Endothelial cell (in vitro differentiated cells): Measurements from ENCODE around the gene BRCA1. TPM values are rescaled to one million over a fixed set of nuclear protein-coding genes. Genes with fewer than 3 reads are reported as not detected.
"Not testable (repeated sequence)": the region's sequence is repeated elsewhere in the genome, so short reads cannot be mapped to it uniquely, and the experiment has no call there.

Experiments used
- DNase-seq: peaks from one replicate; pipeline ENCODE4 v3.0.0; 2021; ENCODE audit warnings: low spot score
- H3K27ac Mint-ChIP-seq: one replicate; pipeline ENCODE4 v1.8.0; 2021; ENCODE audit warnings: mixed read lengths, inconsistent platforms; ENCODE audit not compliant: unreplicated experiment
- H3K27me3 Mint-ChIP-seq: one replicate; pipeline ENCODE4 v1.8.0; 2021; ENCODE audit warnings: mild to moderate bottlenecking, moderate library complexity, mixed read lengths, inconsistent platforms; ENCODE audit not compliant: unreplicated experiment
- H3K36me3 Mint-ChIP-seq: one replicate; pipeline ENCODE4 v1.8.0; 2021; ENCODE audit warnings: mild to moderate bottlenecking, low read depth, mixed read lengths, inconsistent platforms; ENCODE audit not compliant: unreplicated experiment
- H3K4me1 Mint-ChIP-seq: one replicate; pipeline ENCODE4 v1.8.0; 2021; ENCODE audit warnings: mild to moderate bottlenecking, mixed read lengths, inconsistent platforms; ENCODE audit not compliant: unreplicated experiment
- H3K4me3 Mint-ChIP-seq: one replicate; pipeline ENCODE4 v1.8.0; 2021; ENCODE audit warnings: mild to moderate bottlenecking, mixed read lengths, inconsistent platforms; ENCODE audit not compliant: unreplicated experiment
- H3K9me3 Mint-ChIP-seq: one replicate; pipeline ENCODE4 v1.8.0; 2021; ENCODE audit warnings: mixed read lengths, inconsistent platforms; ENCODE audit not compliant: unreplicated experiment
- total RNA-seq: library from RNA; stranded (reverse); fragmentation: NEBNext Ultra II Directional; extraction: Animal tissue kit (Norgen Biotek cat#: 25700); gene quantifications from one replicate; pipeline ENCODE4 v1.2.1, GENCODE V29; 2021; ENCODE audit not compliant: unreplicated experiment
- TF ChIP-seq, protein P1 (sequence below): fragments of 200-600 bp; sonication (generic); IDR thresholded peaks from one replicate; pipeline ENCODE4 v1.5.0; 2021; ENCODE audit warnings: antibody characterized with exemption; ENCODE audit not compliant: unreplicated experiment

The BRCA1 gene
- total RNA-seq, 1 donor from 2014 or later, result 8.7 TPM

DNA sequence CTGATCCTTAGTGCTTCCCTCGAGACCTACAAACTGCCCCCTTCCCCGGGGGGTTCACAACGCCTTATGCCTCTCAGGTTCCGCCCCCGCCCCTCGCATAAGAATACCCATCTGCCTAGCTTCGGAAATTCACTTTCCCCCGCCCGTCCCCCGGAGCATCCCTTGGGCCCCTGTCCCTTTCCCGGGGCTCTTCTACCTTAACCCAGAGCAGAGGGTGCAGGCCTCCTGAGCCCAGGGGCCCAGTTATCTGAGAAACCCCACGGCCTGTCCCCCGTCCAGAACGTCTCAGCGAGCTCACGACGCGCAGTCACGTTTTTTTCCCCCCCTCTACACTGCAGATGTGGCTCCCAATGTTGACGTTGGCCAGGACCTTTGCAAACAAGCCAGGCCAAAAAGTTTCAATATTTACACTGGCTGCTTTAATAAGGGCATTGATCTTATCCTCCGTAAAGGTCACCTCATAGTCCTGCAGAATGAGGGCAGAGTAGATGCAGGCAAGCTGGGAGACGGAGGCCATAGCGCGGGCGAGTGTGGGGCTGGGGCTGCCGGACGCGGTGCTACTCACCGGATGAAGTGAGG, 44.5 kb upstream of the BRCA1 start:
- DNase-seq, result peak; percentile 34
- peaks cover 3% of the 10 kb centered on the region for H3K27me3 Mint-ChIP-seq
- peaks cover 29% of the 10 kb centered on the region for H3K4me1 Mint-ChIP-seq

DNA sequence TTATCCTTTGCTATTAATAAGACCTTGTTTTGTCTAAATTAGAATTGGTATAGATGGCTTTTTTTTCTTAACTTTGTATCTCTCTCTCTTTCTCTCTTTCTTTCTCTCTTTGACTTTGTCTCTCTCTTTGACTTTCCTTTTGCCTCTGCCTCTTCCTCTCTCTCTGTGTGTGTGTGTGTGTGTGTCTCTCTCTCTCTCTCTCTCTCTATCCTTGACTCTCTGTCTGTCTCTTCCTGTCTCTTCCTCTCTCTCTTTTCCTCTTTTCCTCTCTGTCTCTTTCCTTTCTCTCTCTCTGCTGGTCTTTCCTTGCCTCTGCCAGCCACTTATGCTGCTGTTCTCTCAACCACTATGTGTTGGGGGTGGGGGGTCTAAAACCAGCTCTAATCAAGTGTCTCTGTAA, 40.8 kb upstream of the BRCA1 start:
- peak overlapping the region; percentile 2 for H3K27ac Mint-ChIP-seq
- peaks cover 15% of the 10 kb centered on the region for H3K4me1 Mint-ChIP-seq
- not testable (repeated sequence) for H3K4me3 Mint-ChIP-seq, DNase-seq, H3K9me3 Mint-ChIP-seq, H3K36me3 Mint-ChIP-seq, H3K27me3 Mint-ChIP-seq

More for the DNA sequence above, 44.5 kb upstream of the BRCA1 start:
- Mint-ChIP-seq H3K4me3 (no peak overlapping the region), H3K27ac (no peak overlapping the region), H3K9me3 (no peaks in the 10 kb centered on the region), H3K36me3 (peaks cover under 1% of the 10 kb centered on the region)
- TF ChIP-seq, protein P1, sequence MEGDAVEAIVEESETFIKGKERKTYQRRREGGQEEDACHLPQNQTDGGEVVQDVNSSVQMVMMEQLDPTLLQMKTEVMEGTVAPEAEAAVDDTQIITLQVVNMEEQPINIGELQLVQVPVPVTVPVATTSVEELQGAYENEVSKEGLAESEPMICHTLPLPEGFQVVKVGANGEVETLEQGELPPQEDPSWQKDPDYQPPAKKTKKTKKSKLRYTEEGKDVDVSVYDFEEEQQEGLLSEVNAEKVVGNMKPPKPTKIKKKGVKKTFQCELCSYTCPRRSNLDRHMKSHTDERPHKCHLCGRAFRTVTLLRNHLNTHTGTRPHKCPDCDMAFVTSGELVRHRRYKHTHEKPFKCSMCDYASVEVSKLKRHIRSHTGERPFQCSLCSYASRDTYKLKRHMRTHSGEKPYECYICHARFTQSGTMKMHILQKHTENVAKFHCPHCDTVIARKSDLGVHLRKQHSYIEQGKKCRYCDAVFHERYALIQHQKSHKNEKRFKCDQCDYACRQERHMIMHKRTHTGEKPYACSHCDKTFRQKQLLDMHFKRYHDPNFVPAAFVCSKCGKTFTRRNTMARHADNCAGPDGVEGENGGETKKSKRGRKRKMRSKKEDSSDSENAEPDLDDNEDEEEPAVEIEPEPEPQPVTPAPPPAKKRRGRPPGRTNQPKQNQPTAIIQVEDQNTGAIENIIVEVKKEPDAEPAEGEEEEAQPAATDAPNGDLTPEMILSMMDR, result no peak

DNA sequence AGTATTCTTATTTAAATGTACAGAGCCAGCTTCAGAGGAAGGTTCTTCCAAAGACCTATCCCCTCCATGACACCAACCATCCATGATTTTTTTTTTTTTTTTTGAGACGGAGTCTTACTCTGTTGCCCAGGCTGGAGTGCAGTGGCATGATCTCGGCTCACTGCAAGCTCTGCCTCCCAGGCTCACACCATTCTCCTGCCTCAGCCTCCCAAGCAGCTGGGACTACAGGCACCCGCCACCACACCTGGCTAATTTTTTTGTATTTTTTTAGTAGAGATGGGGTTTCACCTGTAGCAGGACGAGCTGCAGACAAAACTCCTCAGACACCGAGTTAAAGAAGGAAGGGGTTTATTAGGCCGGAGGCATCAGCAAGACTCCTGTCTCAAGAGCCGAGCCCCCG, 34.8 kb upstream of the BRCA1 start:
- H3K27ac Mint-ChIP-seq, H3K27me3 Mint-ChIP-seq, H3K4me3 Mint-ChIP-seq, H3K9me3 Mint-ChIP-seq, H3K4me1 Mint-ChIP-seq, DNase-seq: not testable (repeated sequence)
- H3K36me3 Mint-ChIP-seq, result peaks cover 16% of the 10 kb centered on the region

DNA sequence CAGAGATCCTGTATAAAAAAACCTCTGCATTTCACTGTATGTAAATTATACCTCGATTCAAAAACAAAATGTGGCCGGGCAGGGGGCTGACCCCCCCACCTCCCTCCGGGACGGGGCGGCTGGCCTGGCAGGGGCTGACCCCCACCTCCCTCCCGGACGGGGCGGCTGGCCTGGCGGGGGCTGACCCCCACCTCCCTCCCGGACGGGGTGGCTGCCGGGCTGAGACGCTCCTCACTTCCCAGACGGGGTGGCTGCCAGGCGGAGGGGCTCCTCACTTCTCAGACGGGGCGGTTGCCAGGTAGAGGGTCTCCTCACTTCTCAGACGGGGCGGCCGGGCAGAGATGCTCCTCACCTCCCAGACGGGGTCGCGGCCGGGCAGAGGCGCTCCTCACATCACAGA, 34.1 kb upstream of the BRCA1 start:
- not testable (repeated sequence) for H3K4me1 Mint-ChIP-seq, H3K9me3 Mint-ChIP-seq, H3K27ac Mint-ChIP-seq, H3K27me3 Mint-ChIP-seq, DNase-seq, H3K4me3 Mint-ChIP-seq
- H3K36me3 Mint-ChIP-seq, result peaks cover 16% of the 10 kb centered on the region

DNA sequence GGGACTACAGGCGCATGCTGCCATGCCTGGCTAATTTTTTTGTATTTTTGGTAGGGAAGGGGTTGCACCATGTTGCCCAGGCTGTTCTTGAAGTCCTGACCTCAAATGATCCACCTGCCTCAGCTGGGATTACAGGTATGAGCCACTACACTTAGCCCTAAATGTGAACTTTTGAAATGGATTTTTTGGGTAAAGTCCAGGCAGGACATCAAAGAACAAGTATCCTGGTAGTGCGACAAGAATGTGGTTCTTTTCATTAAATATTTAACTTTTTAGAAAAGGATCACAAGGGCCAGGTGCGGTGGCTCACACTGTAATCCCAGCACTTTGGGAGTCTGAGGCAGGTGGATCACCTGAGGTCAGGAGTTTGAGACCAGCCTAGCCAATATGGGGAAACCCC, 30.5 kb upstream of the BRCA1 start:
- Mint-ChIP-seq H3K4me1 (peaks cover 3% of the 10 kb centered on the region), H3K27me3 (peaks cover 2% of the 10 kb centered on the region), H3K9me3 (no peaks in the 10 kb centered on the region), H3K27ac (no peak overlapping the region), H3K4me3 (no peak overlapping the region), H3K36me3 (peaks cover 22% of the 10 kb centered on the region)
- TF ChIP-seq, protein P1, result no peak
- DNase-seq, result no peak

DNA sequence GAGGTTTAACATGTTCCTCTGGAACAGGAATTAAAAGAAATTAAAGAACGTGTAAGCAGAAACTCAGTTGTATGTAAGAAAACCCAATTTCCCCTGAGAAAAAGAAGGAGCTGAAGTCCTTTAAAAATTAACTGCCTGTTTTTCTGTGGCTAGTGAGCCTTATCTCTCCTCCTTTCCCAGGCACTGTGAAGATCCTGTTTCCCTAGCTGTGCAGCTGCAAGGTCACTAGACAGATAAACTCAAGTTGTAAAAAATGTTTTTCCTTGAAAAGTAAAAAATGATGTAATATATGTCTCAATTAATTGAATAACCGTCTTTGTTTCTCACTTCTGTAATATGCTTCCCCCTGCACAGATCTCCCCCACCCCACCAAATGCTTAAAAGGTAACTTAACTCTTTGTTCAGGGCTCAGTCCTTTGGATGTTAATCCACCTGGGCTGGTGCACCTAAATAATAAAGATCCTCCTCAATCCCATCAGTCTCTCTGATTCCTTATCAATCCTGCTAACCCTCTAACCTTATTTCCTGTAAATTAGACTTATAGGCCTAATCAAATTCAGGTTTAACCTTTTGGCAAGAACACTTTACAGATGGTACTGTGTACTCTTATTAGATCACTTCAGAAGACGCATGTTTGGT, 28.2 kb upstream of the BRCA1 start:
- not testable (repeated sequence) for DNase-seq, H3K27ac Mint-ChIP-seq, H3K9me3 Mint-ChIP-seq, H3K4me3 Mint-ChIP-seq, H3K4me1 Mint-ChIP-seq, H3K27me3 Mint-ChIP-seq
- peaks cover 19% of the 10 kb centered on the region for H3K36me3 Mint-ChIP-seq

DNA sequence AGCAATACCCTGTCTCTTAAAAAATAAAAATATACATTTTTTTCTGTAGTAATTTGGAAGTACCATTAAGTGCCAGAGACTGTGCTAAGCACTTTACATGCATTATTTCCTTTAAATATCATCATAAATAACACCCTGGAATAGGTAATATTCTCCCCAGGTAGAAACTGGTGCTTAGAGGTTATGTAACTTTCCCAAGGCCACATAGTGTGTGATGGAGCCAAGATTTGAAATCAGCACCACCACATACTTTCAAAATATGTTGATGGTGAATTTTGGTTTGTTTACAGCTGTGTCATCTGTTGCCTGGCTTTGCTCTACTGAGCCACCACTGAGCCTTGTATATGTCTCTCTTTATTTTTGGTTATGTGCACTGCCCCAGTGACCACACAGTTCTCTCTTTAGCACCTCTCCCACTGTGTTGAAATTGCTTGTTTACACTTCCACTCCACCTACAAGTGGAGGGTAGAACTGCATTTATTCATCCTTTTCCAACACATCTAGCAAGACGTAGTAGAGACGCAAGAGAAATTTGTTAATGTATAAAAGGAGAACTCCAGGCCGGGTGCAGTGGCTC, 26.8 kb upstream of the BRCA1 start:
- H3K27ac Mint-ChIP-seq, result no peak overlapping the region

More for the DNA sequence above, 26.8 kb upstream of the BRCA1 start:
- Mint-ChIP-seq H3K36me3 (peaks cover 19% of the 10 kb centered on the region), H3K27me3 (peaks cover 2% of the 10 kb centered on the region), H3K4me1 (peaks cover 3% of the 10 kb centered on the region), H3K4me3 (no peak overlapping the region), H3K9me3 (no peaks in the 10 kb centered on the region)
- TF ChIP-seq, protein P1, result no peak
- DNase-seq, result no peak
